Brain microvascular endothelial cell (primary cell): ENCODE results near the gene MAMDC2.

Source experiments
- DNase-seq: peaks from one replicate; pipeline ENCODE4 v3.0.0-alpha.2; 2020
- H3K27ac ChIP-seq: fragments of 250-450 bp; sonication (Bioruptor Pico); 2 replicates; pipeline ENCODE4 v1.5.1; 2020; ENCODE audit warnings: mild to moderate bottlenecking, moderate library complexity
- H3K27me3 ChIP-seq: fragments of 250-450 bp; sonication (Bioruptor Pico); replicated peaks from 2 replicates; pipeline ENCODE4 v1.5.1; 2020; ENCODE audit warnings: mild to moderate bottlenecking
- H3K36me3 ChIP-seq: fragments of 250-450 bp; sonication (Bioruptor Pico); replicated peaks from 2 replicates; pipeline ENCODE4 v1.5.1; 2020; ENCODE audit warnings: mild to moderate bottlenecking
- H3K4me3 ChIP-seq: 2 replicates; pipeline ENCODE4 v1.5.1; 2011; ENCODE audit warnings: low read depth, mild to moderate bottlenecking, control low read depth, low read length, moderate library complexity
- CTCF ChIP-seq: IDR thresholded peaks from 2 replicates; pipeline ENCODE4 v1.5.1; 2011; ENCODE audit warnings: low read depth, mild to moderate bottlenecking, moderate library complexity, low read length, control low read depth, inconsistent platforms; ENCODE audit errors: missing control alignments
- in situ Hi-C: cut with HindIII; loops from 2 replicates; pipeline ENCODE4 v1.10.0; 2017; ENCODE audit warnings: low sequenced_read_pairs, low pct_ligation_motif_present

The MAMDC2 gene

GRCh38 chr9:70111641-70112236 is 68.1 kb downstream of the MAMDC2 start:
- Histone ChIP-seq H3K27ac (no peak overlapping the region), H3K4me3 (no peak overlapping the region), H3K36me3 (no peaks in the 10 kb centered on the region), H3K27me3 (no peaks in the 10 kb centered on the region)
- TF ChIP-seq CTCF, result no peak
- no peak for DNase-seq
- in situ Hi-C loops, result loop anchor here (10.0 kb wide), 1 partner anchor 137 kb away; no protein-coding TSS in a partner anchor

- no peak overlapping the region for H3K27ac ChIP-seq
- H3K27me3 ChIP-seq, result no peaks in the 10 kb centered on the region
- no peaks in the 10 kb centered on the region for H3K36me3 ChIP-seq
- no peak overlapping the region for H3K4me3 ChIP-seq
- DNase-seq, result no peak
- TF ChIP-seq CTCF, result no peak
- in situ Hi-C loops, result loop anchor here (10.0 kb wide), 1 partner anchor 138 kb away; no protein-coding TSS in a partner anchor
Measured at GRCh38 chr9:70112981-70113380, 69.3 kb downstream of the MAMDC2 start.

- in situ Hi-C loops, result loop anchor here (10.0 kb wide), 1 partner anchor 139 kb away; no protein-coding TSS in a partner anchor
- H3K36me3 ChIP-seq, result no peaks in the 10 kb centered on the region
- DNase-seq, result peak; percentile 70
- no peaks in the 10 kb centered on the region for H3K27me3 ChIP-seq
- no peak overlapping the region for H3K4me3 ChIP-seq
- H3K27ac ChIP-seq, result no peak overlapping the region
- peak; percentile 97 for TF ChIP-seq CTCF
Measured at GRCh38 chr9:70113403-70114022, 69.9 kb downstream of the MAMDC2 start.

GRCh38 chr9:70114898-70115297 is 71.2 kb downstream of the MAMDC2 start:
- in situ Hi-C loops, result loop anchor here (10.0 kb wide), 1 partner anchor 140 kb away; no protein-coding TSS in a partner anchor
- TF ChIP-seq CTCF, result no peak
- H3K27ac ChIP-seq, result no peak overlapping the region
- H3K4me3 ChIP-seq, result no peak overlapping the region
- DNase-seq, result no peak
- H3K36me3 ChIP-seq, result no peaks in the 10 kb centered on the region
- no peaks in the 10 kb centered on the region for H3K27me3 ChIP-seq

GRCh38 chr9:70117835-70118319 is 74.2 kb downstream of the MAMDC2 start:
- no peaks in the 10 kb centered on the region for H3K36me3 ChIP-seq
- no peak for TF ChIP-seq CTCF
- DNase-seq, result peak; percentile 75
- H3K27me3 ChIP-seq, result no peaks in the 10 kb centered on the region
- in situ Hi-C loops, result loop anchor here (10.0 kb wide), 1 partner anchor 143 kb away; no protein-coding TSS in a partner anchor
- peak overlapping the region; percentile 17 for H3K27ac ChIP-seq
- H3K4me3 ChIP-seq, result no peak overlapping the region
